Right ventricle myocardium superior (tissue), 1 donor: ENCODE data around the gene SIRT3. TPM values are rescaled to one million over a fixed set of nuclear protein-coding genes. Genes with fewer than 3 reads are reported as not detected.
"Not testable (repeated sequence)": the region's sequence is repeated elsewhere in the genome, so short reads cannot be mapped to it uniquely, and the experiment has no call there.

Experiments used
- ATAC-seq: fragments of 200-7000 bp; cut with Tn5 transposase; one replicate; pipeline ENCODE4 v1.9.1; 2020; ENCODE audit warnings: mild to moderate bottlenecking; ENCODE audit not compliant: poor library complexity
- DNase-seq: peaks from one replicate; pipeline ENCODE4 v3.0.0-alpha.2; 2020
- intact Hi-C: fragments of 100-400 bp; cut with DNase I; formaldehyde crosslinking; loops from one replicate; pipeline ENCODE4 v1.11.2; 2022
- total RNA-seq: library from RNA; stranded (reverse); fragmentation: NEBNext Ultra II Directional; extraction: Animal tissue kit (Norgen Biotek cat#: 25700); gene quantifications from one replicate; pipeline ENCODE4 v1.2.1, GENCODE V29; 2021
- donor health status: DM: no; HTN: yes; CAD: no; lungs with severe emphysema.

SIRT3 gene
- total RNA-seq, 1 donor from 2014 or later = 42.6 TPM

DNA sequence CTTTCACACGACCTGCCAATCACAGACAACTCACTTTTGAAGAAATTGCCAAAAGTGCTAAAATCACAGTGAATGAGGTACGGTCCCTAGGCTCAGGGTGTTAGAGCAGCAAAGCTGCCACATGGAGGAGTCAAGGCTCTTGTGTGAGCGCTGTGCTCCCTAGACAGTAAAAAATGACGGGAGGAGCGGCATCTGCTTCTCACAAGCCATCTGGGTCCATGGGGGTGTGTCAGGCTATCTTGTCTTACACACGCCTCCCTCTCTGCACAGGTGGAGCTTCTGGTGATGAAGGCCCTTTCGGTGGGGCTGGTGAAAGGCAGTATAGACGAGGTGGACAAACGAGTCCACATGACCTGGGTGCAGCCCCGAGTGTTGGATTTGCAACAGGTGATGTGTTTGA is 15.4 kb upstream of the SIRT3 start:
- intact Hi-C loops = no loop called here
- ATAC-seq = no peak

DNA sequence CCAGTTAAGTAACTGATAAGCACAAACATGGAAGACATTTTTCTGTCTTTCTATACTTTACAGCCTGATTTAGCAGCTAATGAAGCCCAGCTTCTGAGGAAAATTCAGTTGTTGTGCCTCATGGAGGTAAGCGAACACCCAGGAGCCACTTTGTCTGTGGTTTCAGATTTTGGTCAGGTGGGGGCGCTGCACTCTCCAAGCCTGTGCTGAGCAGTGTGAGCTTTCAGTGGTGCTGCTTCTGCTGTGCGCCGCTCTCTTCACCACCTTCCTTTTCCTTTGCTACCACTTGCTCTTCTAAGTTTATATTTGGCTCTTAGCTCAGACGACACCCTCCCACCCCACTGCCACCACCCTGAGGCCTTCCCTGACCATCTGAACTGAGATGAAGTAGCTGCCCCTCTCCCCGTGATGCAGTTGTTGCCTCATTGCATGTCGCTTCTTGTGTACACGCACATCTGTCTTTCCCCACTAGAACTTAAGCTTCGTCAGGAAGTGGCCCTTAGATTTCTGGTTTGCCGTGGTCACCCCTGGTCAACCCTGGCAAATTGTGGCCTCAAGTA is 14.7 kb upstream of the SIRT3 start:
- DNase-seq = peak; percentile 72
- ATAC-seq = peak; percentile 79
- intact Hi-C loops = no loop called here

More for the DNA sequence above, 15.4 kb upstream of the SIRT3 start:
- no peak for DNase-seq

DNA sequence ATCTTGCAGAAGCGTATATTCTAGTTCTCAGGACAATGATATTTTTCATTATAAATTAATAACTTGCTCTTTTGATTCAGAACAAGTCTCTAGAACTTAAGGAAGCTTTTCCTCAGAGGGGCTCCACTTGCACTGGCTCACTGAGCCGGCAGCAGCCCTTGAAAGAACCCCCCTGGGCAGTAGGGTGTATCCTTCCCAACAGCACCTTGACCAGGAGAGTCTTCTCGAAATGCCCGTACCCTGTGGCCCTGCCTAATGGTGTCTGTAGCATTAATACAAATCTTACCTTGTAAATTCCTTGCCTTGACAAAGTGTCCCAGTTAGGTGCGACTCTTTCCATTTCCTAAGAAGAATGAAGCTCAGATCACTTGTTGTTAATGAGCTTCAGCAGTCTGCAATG is 14.1 kb upstream of the SIRT3 start:
- intact Hi-C loops = no loop called here
- no peak for ATAC-seq
- no peak for DNase-seq

DNA sequence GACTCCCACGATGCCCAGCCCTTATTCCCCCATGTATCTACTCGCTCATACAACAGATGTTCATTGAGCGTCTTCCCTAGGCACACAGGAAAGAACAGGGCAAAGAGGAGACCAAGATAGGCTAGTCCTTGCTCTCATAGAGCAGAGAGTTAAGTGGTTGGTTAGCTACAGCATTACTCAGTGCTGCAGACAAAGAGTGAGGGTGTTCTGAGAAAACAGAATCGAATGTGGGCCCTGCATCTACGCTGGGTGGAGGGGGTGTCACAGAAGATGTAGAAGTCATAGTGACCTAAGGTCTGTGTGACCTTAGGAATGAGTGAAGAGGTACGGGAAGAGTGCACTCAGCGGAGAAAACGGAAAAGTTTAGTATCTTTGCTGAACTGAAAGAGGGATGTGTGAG is 12.9 kb upstream of the SIRT3 start:
- DNase-seq (no peak), ATAC-seq (no peak)
- intact Hi-C loops = no loop called here

DNA sequence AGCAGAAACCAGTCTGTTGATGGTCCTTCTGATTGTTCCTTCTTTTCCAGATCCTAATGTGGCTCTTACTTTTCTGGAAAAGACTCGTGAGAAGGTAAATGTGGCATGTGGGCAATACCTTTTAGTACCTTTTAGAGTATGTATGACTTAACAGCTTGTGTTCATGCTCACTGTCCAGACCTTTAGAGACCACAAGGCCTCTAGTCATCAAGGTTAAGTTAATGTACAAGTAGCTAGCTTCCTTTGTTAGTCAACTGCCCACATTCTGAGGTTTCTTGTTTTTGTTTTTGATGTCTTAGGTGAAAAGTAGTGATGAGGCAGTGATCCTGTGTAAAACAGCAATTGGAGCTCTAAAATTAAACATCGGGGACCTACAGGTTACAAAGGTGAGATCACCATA is 8.2 kb upstream of the SIRT3 start:
- DNase-seq (no peak), ATAC-seq (no peak)
- intact Hi-C loops = no loop called here

DNA sequence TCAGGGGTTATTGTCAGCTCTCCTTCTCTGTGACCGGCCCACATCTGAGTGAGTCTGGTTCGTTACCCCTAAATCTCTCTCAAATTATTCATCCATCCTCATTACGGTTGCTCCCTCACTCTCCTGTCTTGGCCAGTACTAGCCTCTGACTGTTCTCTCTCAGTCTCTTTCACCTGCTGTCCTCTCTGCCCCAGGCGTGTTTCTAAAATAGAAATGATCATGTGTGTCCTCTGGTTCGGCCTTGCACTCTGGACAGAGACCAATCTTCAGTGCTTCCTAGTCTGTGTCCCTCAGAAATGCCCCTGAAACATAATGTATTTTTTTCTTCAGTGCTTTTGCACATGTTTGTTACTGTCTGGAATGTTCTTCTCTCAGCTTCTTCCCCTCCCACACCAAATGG is 5.5 kb upstream of the SIRT3 start:
- no peak for DNase-seq
- intact Hi-C loops = no loop called here
- ATAC-seq = peak; percentile 69

DNA sequence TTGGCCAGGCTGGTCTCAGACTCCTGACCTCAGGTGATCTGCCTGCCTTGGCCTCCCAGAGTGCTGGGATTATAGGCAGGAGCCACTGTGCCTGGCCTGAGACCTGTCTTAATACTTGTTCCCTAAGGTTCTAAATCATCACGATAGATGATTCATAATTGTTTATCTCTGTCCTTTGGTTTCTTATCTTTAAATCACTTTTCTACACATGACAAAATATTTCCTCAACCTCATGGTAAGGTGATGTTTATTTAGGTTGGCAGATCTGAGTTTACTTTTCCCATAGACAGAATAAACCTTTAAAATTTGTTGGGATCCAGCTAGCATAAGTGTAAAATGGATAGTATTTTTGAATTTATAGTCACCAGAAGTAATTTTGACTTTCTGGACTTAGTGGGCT is 4.2 kb upstream of the SIRT3 start:
- intact Hi-C loops = no loop called here
- no peak for DNase-seq

DNA sequence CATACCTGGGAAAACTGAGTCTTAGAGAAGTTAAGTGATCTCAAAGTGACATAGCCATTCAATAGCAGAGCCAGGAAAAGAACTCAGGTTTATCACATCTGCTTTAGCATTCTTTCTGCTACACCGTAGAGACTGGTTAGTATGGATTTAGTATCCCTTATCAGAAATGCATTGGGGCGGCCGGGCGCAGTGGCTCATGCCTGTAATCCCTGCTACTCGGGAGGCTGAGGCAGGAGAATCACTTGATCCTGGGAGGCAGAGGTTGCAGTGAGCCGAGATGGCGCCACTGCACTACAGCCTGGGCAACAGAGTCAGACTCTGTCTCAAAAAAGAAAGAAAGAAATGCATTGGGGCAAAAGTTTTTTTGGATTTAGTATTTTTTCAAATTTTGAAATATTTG is 2.2 kb upstream of the SIRT3 start:
- DNase-seq, intact Hi-C loops, ATAC-seq: not testable (repeated sequence)

More for the DNA sequence above, 4.2 kb upstream of the SIRT3 start:
- ATAC-seq = no peak

DNA sequence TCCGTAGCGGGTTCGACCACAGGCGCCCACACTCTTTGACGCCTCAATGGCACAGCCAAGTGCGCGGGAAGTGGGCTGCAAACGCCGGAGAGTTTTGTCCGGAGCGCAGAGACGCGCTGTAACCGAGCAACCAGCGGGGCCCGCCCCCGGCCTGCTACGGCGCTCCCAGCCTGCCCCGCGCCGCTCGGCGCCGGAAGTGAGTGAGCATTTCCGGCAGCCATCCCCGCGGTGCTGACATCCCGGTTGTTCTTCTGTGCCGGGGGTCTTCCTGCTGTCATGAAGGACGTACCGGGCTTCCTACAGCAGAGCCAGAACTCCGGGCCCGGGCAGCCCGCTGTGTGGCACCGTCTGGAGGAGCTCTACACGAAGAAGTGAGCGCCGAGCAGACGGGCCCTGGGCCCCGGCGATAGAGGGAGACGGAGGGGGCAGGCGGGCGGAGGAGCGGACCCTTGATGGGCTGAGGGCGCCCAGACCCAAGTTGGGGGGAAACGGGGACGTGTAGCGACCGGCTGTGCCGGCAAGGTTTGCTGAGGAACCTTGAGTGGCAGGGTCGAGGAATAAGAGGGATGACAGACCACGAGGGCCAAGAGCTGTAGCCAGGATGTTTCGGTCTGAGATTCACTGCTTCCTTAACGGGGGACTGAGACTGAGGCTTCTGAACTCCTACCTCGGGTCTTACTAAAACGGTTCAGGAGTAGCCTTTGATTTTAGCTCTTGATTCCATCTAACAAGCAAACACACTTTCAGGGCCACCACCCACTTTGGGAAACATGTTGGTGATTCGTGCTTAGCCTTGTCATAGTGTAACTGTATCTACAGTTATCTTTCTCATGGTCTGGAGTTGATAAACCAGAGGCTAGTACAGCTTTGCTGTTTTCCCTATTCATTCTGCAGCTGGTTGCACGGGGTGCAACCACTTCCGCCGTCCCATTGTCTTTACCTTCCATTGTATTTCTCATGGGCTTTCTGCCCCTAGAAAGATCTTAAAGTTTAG is 929 bp upstream of the SIRT3 start, which contains the start of gene PSMD13:
TSS of gene PSMD13 (plus strand) at position 203 of the 994 bp plus-strand sequence. CDS start at position 277, 74 bp downstream.
- DNase-seq (peak; percentile 93), ATAC-seq (peak; percentile 94)
- intact Hi-C loops = no loop called here

DNA sequence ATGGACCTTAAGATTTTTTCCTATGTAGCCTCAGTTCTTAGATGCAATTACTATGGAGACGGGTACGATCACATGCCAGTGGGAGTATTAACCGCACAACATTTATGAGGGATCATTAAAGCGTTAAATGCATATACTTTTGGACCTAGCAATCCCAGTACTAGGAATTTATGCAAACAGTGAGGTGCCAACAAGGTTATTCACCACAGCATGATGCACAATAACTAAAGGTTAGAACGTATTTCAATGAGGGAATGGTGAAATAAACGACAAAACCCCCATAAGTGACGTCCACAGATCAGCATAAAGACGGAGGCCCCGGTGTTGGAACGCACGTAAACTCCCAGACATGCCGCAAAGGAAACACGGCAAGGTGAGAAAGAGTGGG is 539 bp downstream of the SIRT3 start:
- peak; percentile 12 for ATAC-seq
- intact Hi-C loops = no loop called here

DNA sequence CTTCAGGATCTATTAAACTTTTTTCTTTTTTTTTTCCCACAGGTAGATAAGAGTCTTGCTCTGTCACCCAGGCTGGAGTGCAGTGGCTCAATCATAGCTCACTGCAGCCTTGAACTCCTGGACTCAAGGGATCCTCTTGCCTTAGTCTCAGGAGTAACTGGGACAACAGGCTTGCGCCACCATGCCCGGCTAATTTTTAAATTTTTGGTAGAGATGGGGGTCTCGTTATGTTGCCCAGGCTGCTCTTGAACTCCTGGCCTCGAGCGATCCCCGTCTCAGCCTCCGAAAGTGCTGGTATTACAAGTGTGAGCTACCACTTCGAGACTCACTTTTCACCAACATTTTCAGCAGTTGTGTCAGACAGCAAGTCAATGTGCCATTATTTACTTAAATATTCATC is 962 bp downstream of the SIRT3 start:
- DNase-seq = no peak
- intact Hi-C loops = no loop called here
- no peak for ATAC-seq

More for the DNA sequence above, 539 bp downstream of the SIRT3 start:
- DNase-seq = no peak

DNA sequence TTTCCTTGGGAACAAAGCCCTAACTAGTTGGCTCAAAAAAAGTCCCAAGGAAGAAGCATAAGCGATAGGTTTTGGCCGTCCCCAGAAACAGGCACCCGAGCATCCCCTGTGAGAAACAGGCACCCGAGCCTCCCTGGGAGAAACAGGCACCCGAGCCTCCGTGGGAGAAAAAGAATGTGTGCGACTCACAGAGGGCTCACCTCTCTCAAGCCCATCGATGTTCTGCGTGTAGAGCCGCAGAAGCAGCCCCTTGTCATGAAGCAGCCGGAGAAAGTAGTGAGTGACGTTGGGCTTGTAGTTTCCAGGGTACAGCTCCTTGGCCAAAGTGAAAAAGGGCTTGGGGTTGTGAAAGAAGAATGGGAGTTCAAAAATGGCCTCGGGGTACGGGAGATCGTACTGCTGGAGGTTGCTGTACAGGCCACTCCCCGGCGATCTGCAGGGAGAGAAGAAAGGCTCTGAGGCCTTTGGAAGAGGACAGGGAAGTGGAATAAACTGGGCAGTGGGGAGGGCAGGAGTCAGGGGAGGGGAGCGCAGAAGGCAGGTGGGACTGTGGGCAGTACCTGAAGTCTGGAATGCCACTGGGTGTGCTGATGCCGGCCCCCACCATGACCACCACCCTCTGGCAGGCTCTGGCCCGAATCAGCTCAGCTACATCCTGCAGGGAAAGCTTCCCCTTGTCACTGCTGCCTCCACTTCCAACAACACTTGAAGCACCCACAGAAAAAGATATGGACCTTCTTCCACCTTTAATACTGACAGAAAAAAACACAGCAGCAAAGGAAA is 3.2 kb downstream of the SIRT3 start:
- no peak for DNase-seq
- no peak for ATAC-seq
- intact Hi-C loops = no loop called here

DNA sequence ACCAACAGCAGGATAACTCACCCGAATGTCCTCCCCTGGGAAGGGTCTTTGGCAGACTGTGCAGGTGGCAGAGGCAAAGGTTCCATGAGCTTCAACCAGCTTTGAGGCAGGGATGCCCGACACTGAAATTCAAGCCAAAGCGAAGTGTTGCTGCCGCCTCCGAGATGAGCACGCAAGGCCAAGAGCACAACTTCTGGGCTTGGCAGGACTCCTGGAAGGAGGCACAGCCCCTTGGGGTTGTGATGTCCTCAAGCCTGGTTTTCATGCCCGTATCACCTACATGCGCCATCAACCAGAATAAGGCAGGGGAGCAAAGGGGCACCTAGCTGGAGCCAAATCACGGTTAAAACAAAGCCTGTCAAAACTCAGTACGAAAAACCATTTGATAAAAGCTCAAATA is 5.7 kb downstream of the SIRT3 start:
- ATAC-seq (no peak), DNase-seq (no peak)
- intact Hi-C loops = no loop called here

DNA sequence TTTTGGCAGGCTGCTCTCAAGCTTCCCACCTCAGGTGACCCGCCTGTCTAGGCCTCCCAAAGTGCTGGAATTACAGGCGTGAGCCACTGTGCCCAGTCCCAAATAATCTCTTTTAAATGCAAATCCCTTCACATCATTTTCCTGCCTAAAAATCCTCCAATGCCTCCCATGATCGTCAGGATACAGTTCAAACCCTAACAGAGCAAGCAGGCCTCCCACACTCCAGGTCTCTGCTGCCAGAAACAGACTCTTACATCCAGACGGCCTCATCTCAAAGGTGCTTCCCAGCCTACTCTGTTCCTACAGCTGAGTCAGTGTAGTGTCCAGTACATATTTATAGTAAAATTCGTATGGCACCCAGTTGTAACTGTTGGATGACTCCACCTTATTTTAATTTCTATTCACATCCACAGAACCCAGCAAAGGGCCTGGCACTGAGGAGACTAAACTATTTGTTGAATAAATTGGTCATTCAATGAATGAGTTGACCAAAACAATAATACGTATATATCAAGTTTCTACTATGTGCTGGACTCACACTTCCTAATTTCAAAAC is 8.2 kb downstream of the SIRT3 start:
- ATAC-seq (no peak), DNase-seq (no peak)
- intact Hi-C loops = no loop called here

DNA sequence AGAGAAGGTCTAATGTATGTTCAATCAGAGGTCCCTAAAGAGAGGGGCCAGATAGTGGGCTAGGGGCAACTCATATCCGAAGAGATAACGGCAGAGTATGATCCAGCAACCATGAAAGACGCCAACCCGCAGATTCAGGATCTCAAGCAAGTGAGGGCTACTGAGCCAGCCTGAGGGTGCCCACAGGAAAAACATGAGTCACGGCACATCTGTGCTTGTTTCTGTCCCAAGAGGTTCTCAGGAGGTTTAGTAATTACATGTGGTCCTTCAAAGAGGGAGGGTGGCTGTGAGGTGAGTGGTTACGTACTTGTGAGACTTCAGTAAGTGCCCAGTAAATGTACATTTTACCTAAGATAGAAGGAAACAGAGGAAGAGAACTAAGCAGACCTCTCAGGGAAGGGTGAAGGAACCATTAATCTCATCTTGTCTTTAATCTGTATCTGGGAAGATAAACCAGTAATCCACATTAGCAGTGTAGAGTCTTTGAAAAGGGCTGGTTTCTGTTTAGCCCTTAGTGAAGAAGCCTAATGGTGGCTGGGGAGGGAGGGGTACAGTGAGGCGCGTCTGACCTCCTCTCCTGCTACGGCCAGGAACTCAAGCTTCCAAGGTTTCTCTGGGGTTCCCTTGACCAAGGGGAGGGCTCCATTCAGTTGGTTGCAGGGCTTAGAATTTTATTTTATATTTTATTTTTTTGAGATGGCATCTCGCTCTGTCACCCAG is 10.2 kb downstream of the SIRT3 start:
- intact Hi-C loops = no loop called here
- DNase-seq (no peak), ATAC-seq (no peak)

DNA sequence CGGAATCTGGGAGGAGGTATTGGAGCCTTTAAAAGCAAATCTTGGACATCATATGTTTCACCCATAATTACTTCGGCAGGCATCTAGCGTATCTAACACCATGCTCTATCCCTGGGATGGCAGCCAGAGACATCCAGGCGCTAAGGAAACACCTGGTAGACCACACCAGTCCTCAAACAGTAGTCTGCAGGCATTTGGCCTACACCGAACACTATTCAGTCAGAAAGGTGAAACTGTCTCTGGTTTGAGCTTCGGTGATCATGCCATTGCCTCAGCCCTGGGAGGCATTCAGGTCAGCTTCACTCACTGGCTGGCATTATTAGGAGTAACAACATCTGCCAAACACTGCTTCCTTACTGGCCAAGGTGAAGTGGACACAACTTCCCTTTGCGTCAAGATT is 11.7 kb downstream of the SIRT3 start:
- DNase-seq = no peak
- ATAC-seq = no peak
- intact Hi-C loops = no loop called here

DNA sequence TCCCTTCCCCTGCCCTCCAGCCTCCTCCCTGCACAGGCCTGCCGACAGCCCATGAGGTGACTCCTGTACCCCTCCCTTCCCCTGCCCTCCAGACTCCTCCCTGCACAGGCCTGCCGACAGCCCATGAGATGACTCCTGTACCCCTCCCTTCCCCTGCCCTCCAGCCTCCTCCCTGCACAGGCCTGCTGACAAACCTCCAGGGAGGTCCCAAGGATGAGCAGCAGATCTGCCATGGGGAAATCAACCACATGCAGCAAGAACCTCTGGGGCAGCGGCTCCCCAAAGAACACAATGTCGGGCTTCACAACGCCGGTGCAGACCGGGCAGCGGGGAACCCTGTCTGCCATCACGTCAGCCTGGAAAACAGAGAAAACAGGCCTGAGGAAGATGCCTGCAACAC is 12.3 kb downstream of the SIRT3 start:
- ATAC-seq (no peak), DNase-seq (peak; percentile 11)
- intact Hi-C loops = no loop called here

DNA sequence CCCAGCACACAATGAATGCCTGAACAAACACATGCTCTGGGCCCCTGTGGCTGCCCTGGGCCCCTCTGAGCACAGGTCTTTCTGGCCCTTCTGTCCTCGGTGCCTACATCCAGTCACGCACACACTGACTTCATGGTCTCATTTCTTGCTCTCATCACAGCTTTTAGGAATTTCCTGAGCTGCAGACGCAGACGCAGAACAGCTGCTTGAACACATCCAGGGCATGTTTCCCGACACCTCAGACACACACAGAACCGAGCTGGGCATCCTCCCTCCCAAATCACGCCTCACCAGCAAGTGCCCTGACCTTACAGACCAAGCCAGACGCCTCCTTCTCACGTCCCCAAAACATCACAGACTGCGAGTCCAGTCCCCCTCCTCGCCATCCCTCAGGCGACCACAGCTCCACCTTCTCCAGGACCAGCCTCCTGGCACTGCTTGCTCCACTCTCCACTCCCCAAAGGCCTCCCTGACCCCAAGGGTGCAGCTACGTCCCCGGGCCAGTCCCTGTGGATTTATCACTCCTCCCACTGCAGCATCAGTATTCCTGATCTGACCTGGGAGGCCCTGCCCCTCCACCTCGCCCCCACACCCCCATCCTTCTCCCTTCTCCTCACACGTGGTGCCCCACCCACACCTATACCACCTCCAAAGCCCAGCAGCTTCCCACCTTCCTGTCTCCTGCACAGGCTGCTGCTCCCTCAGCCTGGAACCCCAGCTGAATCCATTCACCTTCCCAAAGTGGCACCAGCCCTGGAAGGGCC is 12.9 kb downstream of the SIRT3 start:
- ATAC-seq (peak; percentile 11), DNase-seq (peak; percentile 27)
- intact Hi-C loops = no loop called here
